Measurements from ENCODE around the gene STMN3. TPM values are rescaled to one million over a fixed set of nuclear protein-coding genes. Genes with fewer than 3 reads are reported as not detected.

The STMN3 gene
- polyA plus RNA-seq, 10 donors = 8.8 to 37.1 (median 16.1) TPM

GRCh38 chr20:63590218-63591146 is 62.7 kb downstream of the STMN3 start:
- no peak for DNase-seq

Other genes with a start within 250 kb of the STMN3 start
- gene KCNQ2, start 180.8 kb downstream of the STMN3 start, polyA plus RNA-seq (ENCODE audit: insufficient read length in 10 of 10) = 1 to 10 TPM; 2.6 to 8.1 (median 4.3) TPM
- gene EEF1A2, start 154.3 kb downstream of the STMN3 start, polyA plus RNA-seq (ENCODE audit: insufficient read length in 10 of 10) = 100 to 1,000 TPM; 401 to 971 (median 772) TPM
- 100 to 1,000 TPM; 138 to 325 (median 206) TPM for gene PPDPF, start 132.7 kb downstream of the STMN3 start, polyA plus RNA-seq (ENCODE audit: insufficient read length in 10 of 10)
- gene PTK6, start 116.0 kb downstream of the STMN3 start, polyA plus RNA-seq (ENCODE audit: insufficient read length in 10 of 10) = under 1 TPM; 0.15 to 0.50 (median 0.32) TPM
- gene SRMS, start 105.7 kb downstream of the STMN3 start, polyA plus RNA-seq (ENCODE audit: insufficient read length in 10 of 10) = under 1 TPM in 1 of 10 donors, not detected in 9; 0.23 TPM
- gene FNDC11, start 99.3 kb downstream of the STMN3 start, polyA plus RNA-seq (ENCODE audit: insufficient read length in 10 of 10) = under 1 TPM in 7 of 10 donors, not detected in 3; 0.12 to 0.36 (median 0.24) TPM
- 10 to 100 TPM in 1 of 10 donors, 1 to 10 TPM in 9; 5.2 to 11.1 (median 6.8) TPM for gene HELZ2, start 79.2 kb downstream of the STMN3 start, polyA plus RNA-seq (ENCODE audit: insufficient read length in 10 of 10)
- 1 to 10 TPM; 5.3 to 9.3 (median 7.3) TPM for gene GMEB2, start 26.3 kb downstream of the STMN3 start, polyA plus RNA-seq (ENCODE audit: insufficient read length in 10 of 10)
- 10 to 100 TPM in 7 of 10 donors, 1 to 10 TPM in 3; 6.0 to 17.7 (median 11.1) TPM for gene RTEL1, start 4.9 kb upstream of the STMN3 start, polyA plus RNA-seq (ENCODE audit: insufficient read length in 10 of 10)
- gene TNFRSF6B, start 43.2 kb upstream of the STMN3 start, polyA plus RNA-seq (ENCODE audit: insufficient read length in 10 of 10) = 1 to 10 TPM in 4 of 10 donors, under 1 TPM in 6; 0.22 to 3.0 (median 0.87) TPM
- 10 to 100 TPM; 20.1 to 28.2 (median 25.6) TPM for gene ARFRP1, start 54.6 kb upstream of the STMN3 start, polyA plus RNA-seq (ENCODE audit: insufficient read length in 10 of 10)
- gene ZGPAT, start 54.6 kb upstream of the STMN3 start, polyA plus RNA-seq (ENCODE audit: insufficient read length in 10 of 10) = 10 to 100 TPM; 10.5 to 15.1 (median 12.9) TPM
- gene LIME1, start 83.2 kb upstream of the STMN3 start, polyA plus RNA-seq (ENCODE audit: insufficient read length in 10 of 10) = 1 to 10 TPM; 1.9 to 9.7 (median 4.5) TPM
- 100 to 1,000 TPM in 9 of 10 donors, 10 to 100 TPM in 1; 88.5 to 165 (median 112) TPM for gene SLC2A4RG, start 86.4 kb upstream of the STMN3 start, polyA plus RNA-seq (ENCODE audit: insufficient read length in 10 of 10)
- gene ZBTB46, start 177.8 kb upstream of the STMN3 start, polyA plus RNA-seq (ENCODE audit: insufficient read length in 10 of 10) = 10 to 100 TPM; 12.8 to 17.3 (median 14.8) TPM
- not detected for gene ABHD16B, start 208.1 kb upstream of the STMN3 start, polyA plus RNA-seq (ENCODE audit: insufficient read length in 10 of 10)
- gene TPD52L2, start 211.8 kb upstream of the STMN3 start, polyA plus RNA-seq (ENCODE audit: insufficient read length in 10 of 10) = 10 to 100 TPM; 65.5 to 85.7 (median 77.4) TPM
- gene DNAJC5, start 241.7 kb upstream of the STMN3 start, polyA plus RNA-seq (ENCODE audit: insufficient read length in 10 of 10) = 10 to 100 TPM; 24.0 to 32.5 (median 29.9) TPM

Data from muscle of back (tissue), 11 donors.